WTC11 (cell line): ENCODE data around the gene LYPD6B.

Experiments used
- ATF2 ChIP-seq: sonication (generic); formaldehyde crosslinking; IDR thresholded peaks from 2 replicates; pipeline ENCODE4 v1.8.1; 2022; ENCODE audit warnings: low read depth, missing genetic modification reagents, borderline replicate concordance
- ATF3 ChIP-seq: sonication (generic); formaldehyde crosslinking; conservative IDR thresholded peaks from 2 replicates; pipeline ENCODE4 v1.8.1; 2022; ENCODE audit warnings: mild to moderate bottlenecking, missing genetic modification reagents
- CTCF ChIP-seq: fragments of 200-600 bp; IDR thresholded peaks from 2 replicates; pipeline ENCODE4 v1.8.0; 2022; ENCODE audit warnings: antibody characterized with exemption
- E2F1 ChIP-seq: sonication (generic); formaldehyde crosslinking; IDR thresholded peaks from 2 replicates; pipeline ENCODE4 v1.8.0; 2022; ENCODE audit warnings: mild to moderate bottlenecking, missing genetic modification reagents
- E2F5 ChIP-seq: sonication (generic); formaldehyde crosslinking; IDR thresholded peaks from 2 replicates; pipeline ENCODE4 v1.8.1; 2022; ENCODE audit warnings: mild to moderate bottlenecking, moderate library complexity, missing genetic modification reagents
- ELF4 ChIP-seq: sonication (generic); formaldehyde crosslinking; IDR thresholded peaks from 2 replicates; pipeline ENCODE4 v1.8.1; 2022; ENCODE audit warnings: low read depth, mild to moderate bottlenecking, moderate library complexity, missing genetic modification reagents
- FOXK1 ChIP-seq: sonication (generic); formaldehyde crosslinking; IDR thresholded peaks from 2 replicates; pipeline ENCODE4 v1.8.0; 2022; ENCODE audit warnings: mild to moderate bottlenecking, moderate library complexity, missing genetic modification reagents
- JUN ChIP-seq: sonication (generic); formaldehyde crosslinking; IDR thresholded peaks from 2 replicates; pipeline ENCODE4 v1.8.0; 2023; ENCODE audit warnings: mild to moderate bottlenecking, missing genetic modification reagents
- KAT7 ChIP-seq: sonication (generic); formaldehyde crosslinking; IDR thresholded peaks from 2 replicates; pipeline ENCODE4 v1.8.1; 2023; ENCODE audit warnings: missing genetic modification reagents, mild to moderate bottlenecking, borderline replicate concordance
- MAX ChIP-seq: sonication (generic); formaldehyde crosslinking; IDR thresholded peaks from 2 replicates; pipeline ENCODE4 v1.8.0; 2022; ENCODE audit warnings: mild to moderate bottlenecking, missing genetic modification reagents
- NFYB ChIP-seq: sonication (generic); formaldehyde crosslinking; conservative IDR thresholded peaks from 2 replicates; pipeline ENCODE4 v1.8.0; 2022; ENCODE audit warnings: low read depth, missing genetic modification reagents
- OVOL2 ChIP-seq: fragments of 250-450 bp; sonication (Bioruptor Pico); IDR thresholded peaks from 2 replicates; pipeline ENCODE4 v1.9.0; 2021; ENCODE audit warnings: mild to moderate bottlenecking, borderline replicate concordance
- PREB ChIP-seq: sonication (generic); formaldehyde crosslinking; IDR thresholded peaks from 2 replicates; pipeline ENCODE4 v1.8.1; 2022; ENCODE audit warnings: mild to moderate bottlenecking, missing genetic modification reagents, moderate library complexity, borderline replicate concordance

GRCh38 chr2:149015501-149015900 lies 23.0 kb upstream of the LYPD6B start:
- TF ChIP-seq CTCF (no peak), MAX (CRISPR knock-in tag) (no peak), ATF2 (CRISPR knock-in tag) (no peak), JUN (CRISPR knock-in tag) (no peak), FOXK1 (no peak), E2F5 (no peak), E2F1 (CRISPR knock-in tag) (no peak), KAT7 (no peak), ELF4 (no peak), PREB (CRISPR knock-in tag) (no peak), NFYB (CRISPR knock-in tag) (no peak), OVOL2 (CRISPR knock-in tag) (no peak), ATF3 (CRISPR knock-in tag) (no peak)
